ENCODE results near the gene DDC. TPM values are rescaled to one million over a fixed set of nuclear protein-coding genes. Genes with fewer than 3 reads are reported as not detected.
"Not testable (repeated sequence)": the region's sequence is repeated elsewhere in the genome, so short reads cannot be mapped to it uniquely, and the experiment has no call there.

The DDC gene
- total RNA-seq, 1 experiment from 2014 or later, result not detected

DNA sequence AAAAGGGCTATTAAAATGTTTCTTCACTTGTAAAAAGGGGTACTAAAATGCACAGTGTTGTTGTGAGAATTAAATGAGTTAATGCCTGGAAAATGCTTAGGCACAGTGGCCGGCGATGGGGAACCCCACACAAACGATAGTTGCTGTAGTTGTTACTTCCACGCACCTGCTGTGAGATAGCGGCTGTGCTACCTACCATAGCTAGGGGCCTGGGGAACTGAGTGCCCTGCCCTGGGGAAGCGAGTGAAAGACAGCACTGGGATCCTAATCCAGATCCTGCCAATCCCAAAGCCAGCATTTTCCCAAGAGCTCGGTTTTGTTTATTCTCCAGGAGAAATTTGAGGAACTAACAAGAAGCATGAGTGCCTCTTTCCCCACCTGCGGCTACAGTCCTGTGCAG is 27.8 kb downstream of the DDC start:
- Histone ChIP-seq H3K27me3 (ENCODE audit: insufficient read depth, low read depth) (no peaks in the 10 kb centered on the region), H3K9me2 (ENCODE audit: insufficient read depth) (no peaks in the 10 kb centered on the region), H2AFZ (no peak overlapping the region), H3K36me3 (ENCODE audit: low read depth) (no peaks in the 10 kb centered on the region), H3K4me3 (no peak overlapping the region), H3K4me1 (replicated peaks; ENCODE audit: insufficient read depth) (peaks cover 32% of the 10 kb centered on the region), H3K9me3 (ENCODE audit: insufficient read depth, low read depth) (no peaks in the 10 kb centered on the region), H3F3A (ENCODE audit: insufficient read depth, low read depth) (peaks cover 20% of the 10 kb centered on the region), H3K4me2 (no peak overlapping the region), H3K27ac (no peak overlapping the region), H4K20me1 (ENCODE audit: insufficient read depth) (no peaks in the 10 kb centered on the region), H3K79me2 (ENCODE audit: low read depth) (no peaks in the 10 kb centered on the region)
- ChIA-PET CTCF (no interaction called here), POLR2A (ENCODE audit: unreplicated experiment) (no interaction called here)
- BruUV-seq (replicated peaks), result no TSS peak
- intact Hi-C loops (cut with micrococcal nuclease; ENCODE audit: unreplicated experiment), result loop anchor here (10.0 kb wide), 2 partner anchors 777 to 807 kb away; partner anchors contain the start of gene COBL
- DNase-seq, result no peak
- TF ChIP-seq, protein P1, sequence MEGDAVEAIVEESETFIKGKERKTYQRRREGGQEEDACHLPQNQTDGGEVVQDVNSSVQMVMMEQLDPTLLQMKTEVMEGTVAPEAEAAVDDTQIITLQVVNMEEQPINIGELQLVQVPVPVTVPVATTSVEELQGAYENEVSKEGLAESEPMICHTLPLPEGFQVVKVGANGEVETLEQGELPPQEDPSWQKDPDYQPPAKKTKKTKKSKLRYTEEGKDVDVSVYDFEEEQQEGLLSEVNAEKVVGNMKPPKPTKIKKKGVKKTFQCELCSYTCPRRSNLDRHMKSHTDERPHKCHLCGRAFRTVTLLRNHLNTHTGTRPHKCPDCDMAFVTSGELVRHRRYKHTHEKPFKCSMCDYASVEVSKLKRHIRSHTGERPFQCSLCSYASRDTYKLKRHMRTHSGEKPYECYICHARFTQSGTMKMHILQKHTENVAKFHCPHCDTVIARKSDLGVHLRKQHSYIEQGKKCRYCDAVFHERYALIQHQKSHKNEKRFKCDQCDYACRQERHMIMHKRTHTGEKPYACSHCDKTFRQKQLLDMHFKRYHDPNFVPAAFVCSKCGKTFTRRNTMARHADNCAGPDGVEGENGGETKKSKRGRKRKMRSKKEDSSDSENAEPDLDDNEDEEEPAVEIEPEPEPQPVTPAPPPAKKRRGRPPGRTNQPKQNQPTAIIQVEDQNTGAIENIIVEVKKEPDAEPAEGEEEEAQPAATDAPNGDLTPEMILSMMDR (conservative IDR thresholded peaks at IDR 0.05), result no peak
- no peak for TF ChIP-seq EZH2 (IDR thresholded peaks at IDR 0.05; ENCODE audit: low read depth)

DNA sequence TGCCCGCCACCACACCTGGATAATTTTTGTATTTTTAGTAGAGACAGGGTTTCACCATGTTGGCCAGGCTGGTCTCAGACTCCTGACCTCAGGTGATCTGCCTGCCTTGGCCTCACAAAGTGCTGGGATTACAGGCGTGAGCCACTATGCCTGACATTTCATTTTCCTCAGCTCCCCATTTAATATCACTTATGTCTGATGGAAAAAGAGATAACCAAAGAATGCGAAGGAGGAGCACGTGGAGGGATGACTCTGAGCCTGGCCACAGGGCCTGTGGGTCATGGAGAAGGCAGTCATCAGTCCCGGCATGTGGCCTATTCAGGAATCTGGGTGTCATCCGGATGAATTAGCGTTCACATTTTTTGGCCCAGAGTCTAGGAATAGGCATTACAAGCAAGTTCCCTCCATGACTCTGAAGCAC is 29.9 kb downstream of the DDC start:
- TSS peak; percentile 71 for BruUV-seq (replicated peaks)
- H3K27ac ChIP-seq, result peak overlapping the region; percentile 91
- peaks cover 34% of the 10 kb centered on the region for H3F3A ChIP-seq (ENCODE audit: insufficient read depth, low read depth)
- H3K79me2 ChIP-seq (ENCODE audit: low read depth); H3K4me3 ChIP-seq; H3K9me2 ChIP-seq (ENCODE audit: insufficient read depth); H4K20me1 ChIP-seq (ENCODE audit: insufficient read depth); H3K36me3 ChIP-seq (ENCODE audit: low read depth); H3K27me3 ChIP-seq (ENCODE audit: insufficient read depth, low read depth); H3K9me3 ChIP-seq (ENCODE audit: insufficient read depth, low read depth): not testable (repeated sequence)
- peak overlapping the region; percentile 69 for H3K4me2 ChIP-seq
- ChIA-PET POLR2A (ENCODE audit: unreplicated experiment) (interaction anchor here (0.8 to 1.2 kb wide), 4 partner anchors 10 to 805 kb away, joined by 3 to 8 read pairs (median 6); no protein-coding TSS in a partner anchor), CTCF (interaction anchor here (0.6 to 1.3 kb wide), 2 partner anchors 67 to 391 kb away, joined by 4 to 6 read pairs; no protein-coding TSS in a partner anchor)
- DNase-seq, result peak; percentile 75 to 80
- H3K4me1 ChIP-seq (replicated peaks; ENCODE audit: insufficient read depth), result peaks cover 52% of the 10 kb centered on the region
- H2AFZ ChIP-seq, result peak overlapping the region; percentile 49
- intact Hi-C loops (cut with micrococcal nuclease; ENCODE audit: unreplicated experiment), result loop anchor here (1.0 to 10.0 kb wide), 5 partner anchors 67 to 810 kb away; partner anchors contain the start of gene COBL

DNA sequence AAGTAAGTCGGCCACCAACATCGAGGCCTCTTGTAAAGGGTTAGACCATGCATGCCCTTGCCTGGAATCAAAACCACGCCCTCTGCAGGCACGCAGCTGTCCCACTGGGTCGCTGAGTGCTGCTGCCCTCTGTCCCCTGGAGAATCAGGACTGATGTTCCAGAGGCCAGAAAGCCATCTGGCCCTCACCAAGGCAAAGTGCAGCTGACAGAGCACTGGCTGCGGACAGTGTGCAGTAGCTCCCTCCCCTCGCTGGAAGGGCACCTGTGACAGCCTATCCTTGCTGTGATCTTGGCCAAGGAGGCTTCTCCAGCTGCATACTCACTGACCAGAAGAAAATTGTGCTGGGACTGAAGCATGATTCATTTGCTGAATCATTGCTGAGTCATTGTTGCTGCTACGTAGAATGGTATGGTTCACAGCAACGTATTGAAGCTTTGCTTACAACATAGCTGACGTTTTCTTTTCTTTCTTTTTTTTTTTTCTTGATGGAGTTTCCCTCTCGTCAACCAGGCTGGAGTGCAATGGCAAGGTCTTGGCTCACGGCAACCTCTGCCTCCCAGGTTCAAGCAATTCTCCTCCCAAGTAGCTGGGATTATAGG is 30.4 kb downstream of the DDC start:
- no peak for TF ChIP-seq EZH2 (IDR thresholded peaks at IDR 0.05; ENCODE audit: low read depth)
- TF ChIP-seq, protein P1 (conservative IDR thresholded peaks at IDR 0.05), result no peak; the same call in none of the 2 replicates
- peak overlapping the region; percentile 20; the same call in 1 of the 2 replicates for H3K4me3 ChIP-seq
- H3K4me1 ChIP-seq (replicated peaks; ENCODE audit: insufficient read depth), result peaks cover 52% of the 10 kb centered on the region
- H3K27ac ChIP-seq, result peak overlapping the region; percentile 91
- no peaks in the 10 kb centered on the region for H3K36me3 ChIP-seq (ENCODE audit: low read depth)
- BruUV-seq (replicated peaks), result no TSS peak
- DNase-seq, result peak; percentile 96 to 100
- intact Hi-C loops (cut with micrococcal nuclease; ENCODE audit: unreplicated experiment), result loop anchor here (1.0 to 10.0 kb wide), 5 partner anchors 66 to 810 kb away; partner anchors contain the start of gene COBL
- no peaks in the 10 kb centered on the region for H3K27me3 ChIP-seq (ENCODE audit: insufficient read depth, low read depth)
- H3K4me2 ChIP-seq, result peak overlapping the region; percentile 69
- no peaks in the 10 kb centered on the region for H4K20me1 ChIP-seq (ENCODE audit: insufficient read depth)
- H3K79me2 ChIP-seq (ENCODE audit: low read depth), result no peaks in the 10 kb centered on the region
- no peaks in the 10 kb centered on the region for H3K9me2 ChIP-seq (ENCODE audit: insufficient read depth)
- H2AFZ ChIP-seq, result peak overlapping the region; percentile 49
- no peaks in the 10 kb centered on the region for H3K9me3 ChIP-seq (ENCODE audit: insufficient read depth, low read depth)
- ChIA-PET CTCF (interaction anchor here (0.6 to 1.3 kb wide), 4 partner anchors 38 to 391 kb away, joined by 3 to 6 read pairs (median 4); no protein-coding TSS in a partner anchor), POLR2A (ENCODE audit: unreplicated experiment) (interaction anchor here (0.6 to 1.2 kb wide), 7 partner anchors 10 to 815 kb away, joined by 3 to 8 read pairs (median 6); no protein-coding TSS in a partner anchor)
- H3F3A ChIP-seq (ENCODE audit: insufficient read depth, low read depth), result peaks cover 34% of the 10 kb centered on the region

All from PC-9 (cell line).